DND-41 (cell line): Measurements from ENCODE around the gene SPTBN4.
"Not testable (repeated sequence)": the region's sequence is repeated elsewhere in the genome, so short reads cannot be mapped to it uniquely, and the experiment has no call there.

ENCODE experiments used
- ATAC-seq: fragments of 200-7000 bp; cut with Tn5 transposase; 3 replicates; pipeline ENCODE4 v1.9.1; 2021; ENCODE audit warnings: low read depth; ENCODE audit not compliant: insufficient read depth
- DNase-seq: peaks from one replicate; pipeline ENCODE4 v3.0.0-alpha.2; 2020
- H2AFZ ChIP-seq: 2 replicates; pipeline ENCODE4 v1.6.0; 2012; ENCODE audit warnings: low read depth, low read length
- H3K27ac ChIP-seq: 2 replicates; pipeline ENCODE4 v1.5.1; 2012; ENCODE audit warnings: low read length, inconsistent platforms
- H3K27me3 ChIP-seq: fragments of 200-600 bp; sonication (generic); 2 replicates; pipeline ENCODE4 v1.6.0; 2012; ENCODE audit warnings: low read length, mild to moderate bottlenecking, inconsistent platforms; ENCODE audit not compliant: insufficient read depth, poor library complexity
- H3K36me3 ChIP-seq: 2 replicates; pipeline ENCODE4 v1.5.1; 2012; ENCODE audit warnings: low read length, inconsistent platforms; ENCODE audit not compliant: insufficient read depth
- H3K4me1 ChIP-seq: 2 replicates; pipeline ENCODE4 v1.5.1; 2012; ENCODE audit warnings: mild to moderate bottlenecking, low read length; ENCODE audit not compliant: insufficient read depth
- H3K4me2 ChIP-seq: 2 replicates; pipeline ENCODE4 v1.6.0; 2012; ENCODE audit warnings: mild to moderate bottlenecking, moderate library complexity, low read length, inconsistent platforms; ENCODE audit not compliant: insufficient read depth
- H3K4me3 ChIP-seq, 2 experiments: fragments of 200-600 bp in 1 of 2; shearing (Covaris generic) in 1 of 2; 2 replicates each; pipeline ENCODE4 v1.5.1; 2012 to 2016; ENCODE audit warnings: inconsistent platforms in 2 of 2, low read length in 2 of 2, mild to moderate bottlenecking in 2 of 2, low read depth in 1 of 2, moderate library complexity in 1 of 2
- H3K79me2 ChIP-seq: 2 replicates; pipeline ENCODE4 v1.6.0; 2012; ENCODE audit warnings: low read length, inconsistent platforms; ENCODE audit not compliant: insufficient read depth
- H3K9ac ChIP-seq: 2 replicates; pipeline ENCODE4 v1.6.0; 2012; ENCODE audit warnings: low read depth, mild to moderate bottlenecking, inconsistent platforms, low read length, moderate library complexity
- H3K9me3 ChIP-seq: 2 replicates; pipeline ENCODE4 v1.5.1; 2012; ENCODE audit warnings: low read length, moderate library complexity, mild to moderate bottlenecking, inconsistent platforms; ENCODE audit not compliant: insufficient read depth, severe bottlenecking
- H4K20me1 ChIP-seq: 2 replicates; pipeline ENCODE4 v1.6.0; 2012; ENCODE audit warnings: low read length; ENCODE audit not compliant: insufficient read depth
- CTCF ChIP-seq: IDR thresholded peaks from 2 replicates; pipeline ENCODE4 v1.5.1; 2012; ENCODE audit warnings: borderline replicate concordance, low read length, moderate library complexity, mild to moderate bottlenecking; ENCODE audit not compliant: poor library complexity, severe bottlenecking; ENCODE audit errors: extremely low read depth
- EZH2 ChIP-seq: IDR thresholded peaks from 3 replicates; pipeline ENCODE4 v1.6.1; 2012; ENCODE audit warnings: borderline replicate concordance, low read depth, mild to moderate bottlenecking, moderate library complexity, low read length, inconsistent platforms; ENCODE audit not compliant: severe bottlenecking

The SPTBN4 gene

GRCh38 chr19:40559394-40559793 lies 92.6 kb downstream of the SPTBN4 start:
- ATAC-seq (no peak), DNase-seq (no peak)
- Histone ChIP-seq H3K27ac (no peak overlapping the region), H3K36me3 (no peaks in the 10 kb centered on the region), H3K4me2 (no peak overlapping the region), H3K9ac (no peak overlapping the region), H3K9me3 (no peaks in the 10 kb centered on the region), H4K20me1 (no peaks in the 10 kb centered on the region), H3K4me3 (no peak overlapping the region), H3K27me3 (peaks cover 5% of the 10 kb centered on the region), H3K4me1 (no peaks in the 10 kb centered on the region; the same call in 1 of the 2 replicates), H3K79me2 (no peaks in the 10 kb centered on the region), H2AFZ (no peak overlapping the region)
- TF ChIP-seq EZH2 (no peak), CTCF (no peak)

GRCh38 chr19:40560092-40560507 lies 93.3 kb downstream of the SPTBN4 start:
- no peak overlapping the region for H2AFZ ChIP-seq
- no peak for DNase-seq
- H3K4me1 ChIP-seq, result no peaks in the 10 kb centered on the region; the same call in 1 of the 2 replicates
- no peak overlapping the region for H3K4me3 ChIP-seq
- H3K27ac ChIP-seq, result no peak overlapping the region
- no peaks in the 10 kb centered on the region for H3K79me2 ChIP-seq
- H4K20me1 ChIP-seq, result no peaks in the 10 kb centered on the region
- no peak for ATAC-seq
- TF ChIP-seq EZH2 (no peak), CTCF (peak; percentile 8)
- H3K36me3 ChIP-seq, result no peaks in the 10 kb centered on the region
- no peaks in the 10 kb centered on the region for H3K9me3 ChIP-seq
- H3K9ac ChIP-seq, result no peak overlapping the region
- no peak overlapping the region for H3K4me2 ChIP-seq
- H3K27me3 ChIP-seq, result peaks cover 5% of the 10 kb centered on the region

GRCh38 chr19:40561947-40562346 lies 95.1 kb downstream of the SPTBN4 start:
- Histone ChIP-seq H3K79me2 (no peaks in the 10 kb centered on the region), H3K9me3 (no peaks in the 10 kb centered on the region), H3K4me3 (no peak overlapping the region), H3K4me2 (no peak overlapping the region), H2AFZ (no peak overlapping the region), H4K20me1 (no peaks in the 10 kb centered on the region), H3K9ac (no peak overlapping the region), H3K36me3 (no peaks in the 10 kb centered on the region), H3K4me1 (no peaks in the 10 kb centered on the region; the same call in 1 of the 2 replicates), H3K27me3 (peaks cover 5% of the 10 kb centered on the region), H3K27ac (no peak overlapping the region)
- ATAC-seq, result peak; percentile 66
- no peak for TF ChIP-seq EZH2
- TF ChIP-seq CTCF, result no peak
- DNase-seq, result no peak

DNA sequence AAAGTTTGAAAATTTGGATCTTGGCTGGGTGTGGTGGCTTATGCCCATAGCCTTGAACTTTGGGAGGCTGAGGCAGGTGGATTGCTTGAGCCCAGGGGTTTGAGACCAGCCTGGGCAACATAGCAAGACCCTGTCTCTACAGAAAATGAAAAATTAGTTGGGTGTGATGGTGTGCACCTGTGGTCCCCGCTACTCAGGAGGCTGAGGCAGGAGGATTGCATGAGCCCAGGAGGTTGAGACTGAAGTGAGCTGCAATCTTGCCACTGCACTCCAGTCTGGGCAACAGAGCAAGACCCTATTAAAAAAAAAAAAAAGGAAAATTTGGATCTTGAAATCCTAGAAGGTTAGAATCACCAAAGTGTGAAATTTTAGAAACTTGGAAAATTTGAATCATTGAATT lies 97.7 kb downstream of the SPTBN4 start:
- ATAC-seq, H3K4me1 ChIP-seq, DNase-seq, H2AFZ ChIP-seq, H3K27ac ChIP-seq, H3K36me3 ChIP-seq, H3K9ac ChIP-seq, H3K4me2 ChIP-seq, H3K9me3 ChIP-seq, H3K79me2 ChIP-seq, H4K20me1 ChIP-seq, H3K27me3 ChIP-seq, H3K4me3 ChIP-seq: not testable (repeated sequence)
